Panc1 (cell line): Measurements from ENCODE around the gene KHDC4. TPM values are rescaled to one million over a fixed set of nuclear protein-coding genes. Genes with fewer than 3 reads are reported as not detected.

Experiments used
- ATAC-seq: fragments of 200-7000 bp; cut with Tn5 transposase; 2 replicates; pipeline ENCODE4 v1.9.1; 2020; ENCODE audit warnings: mild to moderate bottlenecking, moderate library complexity
- BruUV-seq: library from RNA; stranded (reverse); fragments of 400-500 nt; replicated peaks from 2 replicates; lab custom pipeline; 2021; lab: Mats Ljungman, UMichigan
- CTCF ChIA-PET: fragments of 300-600 bp; sonication (Branson Sonifier 250); formaldehyde crosslinking; loops from one replicate; lab custom pipeline; 2022; ENCODE audit warnings: antibody characterized with exemption; lab: Charles Lee
- POLR2A ChIA-PET: fragments of 300-600 bp; sonication (Branson Sonifier 250); formaldehyde crosslinking; loops from one replicate; lab custom pipeline; 2022; ENCODE audit warnings: antibody characterized with exemption; lab: Charles Lee
- DNase-seq: peaks from one replicate; pipeline ENCODE4 v3.0.0-alpha.2; 2010; ENCODE audit warnings: low read depth, low spot score
- H3K27ac ChIP-seq: 2 replicates; pipeline ENCODE4 v1.5.1; 2011; ENCODE audit warnings: mild to moderate bottlenecking, low read length, inconsistent platforms
- H3K27me3 ChIP-seq: fragments of 200-500 bp; sonication (Bioruptor generic); 2 replicates; pipeline ENCODE4 v1.6.0; 2014; ENCODE audit warnings: low read length, inconsistent platforms; ENCODE audit not compliant: control insufficient read depth, insufficient read depth
- H3K36me3 ChIP-seq: fragments of 200-500 bp; sonication (Bioruptor generic); 2 replicates; pipeline ENCODE4 v1.5.1; 2014; ENCODE audit warnings: inconsistent platforms, mild to moderate bottlenecking, low read length, moderate library complexity; ENCODE audit not compliant: control insufficient read depth, insufficient read depth
- H3K4me1 ChIP-seq: 2 replicates; pipeline ENCODE4 v1.5.1; 2011; ENCODE audit warnings: inconsistent platforms, mild to moderate bottlenecking, low read length, moderate library complexity; ENCODE audit not compliant: control insufficient read depth, insufficient read depth
- H3K4me3 ChIP-seq, 2 experiments: 2 replicates each; pipeline ENCODE4 v1.5.1; 2011 to 2012; ENCODE audit warnings: low read depth in 2 of 2, low read length in 2 of 2, mild to moderate bottlenecking in 2 of 2, inconsistent platforms in 1 of 2, moderate library complexity in 1 of 2
- H3K9me3 ChIP-seq: fragments of 200-500 bp; sonication (Bioruptor generic); 2 replicates; pipeline ENCODE4 v1.5.1; 2014; ENCODE audit warnings: low read depth, mild to moderate bottlenecking, inconsistent platforms, low read length, moderate library complexity; ENCODE audit not compliant: control insufficient read depth, insufficient read depth
- POLR2AphosphoS5 ChIP-seq: IDR thresholded peaks from 2 replicates; pipeline ENCODE4 v1.6.1; 2012; ENCODE audit warnings: mild to moderate bottlenecking, low read depth, low read length, moderate library complexity
- SIN3A ChIP-seq: IDR thresholded peaks from 2 replicates; pipeline ENCODE4 v1.6.1; 2012; ENCODE audit warnings: low read depth, mild to moderate bottlenecking, low read length, moderate library complexity, borderline replicate concordance; ENCODE audit not compliant: insufficient read depth
- TCF7L2 ChIP-seq: IDR thresholded peaks from 2 replicates; pipeline ENCODE4 v1.6.1; 2011; ENCODE audit warnings: mild to moderate bottlenecking, low read depth, low read length, inconsistent platforms
- in situ Hi-C: cut with HindIII; loops from 2 replicates; pipeline ENCODE4 v1.10.0; 2016; ENCODE audit warnings: low sequenced_read_pairs, low pct_unique_long_range_greater_than_20kb
- intact Hi-C: fragments of 100-400 bp; cut with micrococcal nuclease; formaldehyde crosslinking; loops from one replicate; pipeline ENCODE4 v1.10.0; 2022; ENCODE audit not compliant: unreplicated experiment
- total RNA-seq: library from RNA; stranded (reverse); gene quantifications from one replicate; pipeline ENCODE4 v1.2.1, GENCODE V29; 2021; ENCODE audit not compliant: unreplicated experiment
- TF ChIP-seq, protein P1 (sequence below): fragments of 450-650 bp; IDR thresholded peaks from 2 replicates; pipeline ENCODE4 v1.5.1; 2017; ENCODE audit warnings: mild to moderate bottlenecking
- TF ChIP-seq, protein P2 (sequence below), 2 experiments: IDR thresholded peaks; 2 replicates each; pipeline ENCODE4 v1.6.1; 2011 to 2012; ENCODE audit warnings: low read depth in 2 of 2, control low read depth in 1 of 2, low read length in 1 of 2, mild to moderate bottlenecking in 1 of 2, moderate library complexity in 1 of 2; ENCODE audit not compliant: insufficient read depth in 1 of 2

The KHDC4 gene
- total RNA-seq, 1 experiment from 2014 or later: 80.4 TPM

DNA sequence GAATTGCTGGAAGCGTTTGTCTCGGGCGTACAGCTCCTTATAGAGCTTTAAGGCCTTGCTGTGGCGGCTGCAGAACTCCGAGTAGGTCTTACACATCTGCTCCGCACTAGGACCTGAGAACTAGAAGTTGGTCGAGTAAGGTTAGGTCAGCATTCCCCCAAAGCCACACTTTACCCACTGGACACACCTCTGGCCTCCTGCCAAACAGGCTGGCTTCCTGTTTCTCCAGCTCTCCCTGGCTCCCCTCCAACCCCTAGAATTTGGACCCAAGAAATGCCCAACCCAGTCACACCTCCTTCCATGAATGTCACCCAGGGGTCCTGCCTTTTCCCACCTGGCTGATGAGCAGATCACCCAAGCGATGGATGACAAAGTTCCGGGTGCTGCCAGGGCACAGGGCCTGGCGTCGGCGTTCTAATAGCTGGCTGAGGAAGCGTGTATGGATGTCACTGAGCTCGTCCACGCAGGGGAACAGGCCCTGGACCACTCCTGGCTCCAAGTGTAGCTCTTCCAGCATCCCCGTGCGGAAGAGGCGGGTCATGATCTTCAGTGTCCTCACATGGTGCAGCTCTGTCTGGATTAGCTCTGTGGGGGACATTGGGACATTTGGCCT lies 28.5 kb upstream of the KHDC4 start:
- TF ChIP-seq TCF7L2: no peak
- TF ChIP-seq, protein P1, sequence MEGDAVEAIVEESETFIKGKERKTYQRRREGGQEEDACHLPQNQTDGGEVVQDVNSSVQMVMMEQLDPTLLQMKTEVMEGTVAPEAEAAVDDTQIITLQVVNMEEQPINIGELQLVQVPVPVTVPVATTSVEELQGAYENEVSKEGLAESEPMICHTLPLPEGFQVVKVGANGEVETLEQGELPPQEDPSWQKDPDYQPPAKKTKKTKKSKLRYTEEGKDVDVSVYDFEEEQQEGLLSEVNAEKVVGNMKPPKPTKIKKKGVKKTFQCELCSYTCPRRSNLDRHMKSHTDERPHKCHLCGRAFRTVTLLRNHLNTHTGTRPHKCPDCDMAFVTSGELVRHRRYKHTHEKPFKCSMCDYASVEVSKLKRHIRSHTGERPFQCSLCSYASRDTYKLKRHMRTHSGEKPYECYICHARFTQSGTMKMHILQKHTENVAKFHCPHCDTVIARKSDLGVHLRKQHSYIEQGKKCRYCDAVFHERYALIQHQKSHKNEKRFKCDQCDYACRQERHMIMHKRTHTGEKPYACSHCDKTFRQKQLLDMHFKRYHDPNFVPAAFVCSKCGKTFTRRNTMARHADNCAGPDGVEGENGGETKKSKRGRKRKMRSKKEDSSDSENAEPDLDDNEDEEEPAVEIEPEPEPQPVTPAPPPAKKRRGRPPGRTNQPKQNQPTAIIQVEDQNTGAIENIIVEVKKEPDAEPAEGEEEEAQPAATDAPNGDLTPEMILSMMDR: no peak
- TF ChIP-seq SIN3A: no peak
- TF ChIP-seq, protein P2, sequence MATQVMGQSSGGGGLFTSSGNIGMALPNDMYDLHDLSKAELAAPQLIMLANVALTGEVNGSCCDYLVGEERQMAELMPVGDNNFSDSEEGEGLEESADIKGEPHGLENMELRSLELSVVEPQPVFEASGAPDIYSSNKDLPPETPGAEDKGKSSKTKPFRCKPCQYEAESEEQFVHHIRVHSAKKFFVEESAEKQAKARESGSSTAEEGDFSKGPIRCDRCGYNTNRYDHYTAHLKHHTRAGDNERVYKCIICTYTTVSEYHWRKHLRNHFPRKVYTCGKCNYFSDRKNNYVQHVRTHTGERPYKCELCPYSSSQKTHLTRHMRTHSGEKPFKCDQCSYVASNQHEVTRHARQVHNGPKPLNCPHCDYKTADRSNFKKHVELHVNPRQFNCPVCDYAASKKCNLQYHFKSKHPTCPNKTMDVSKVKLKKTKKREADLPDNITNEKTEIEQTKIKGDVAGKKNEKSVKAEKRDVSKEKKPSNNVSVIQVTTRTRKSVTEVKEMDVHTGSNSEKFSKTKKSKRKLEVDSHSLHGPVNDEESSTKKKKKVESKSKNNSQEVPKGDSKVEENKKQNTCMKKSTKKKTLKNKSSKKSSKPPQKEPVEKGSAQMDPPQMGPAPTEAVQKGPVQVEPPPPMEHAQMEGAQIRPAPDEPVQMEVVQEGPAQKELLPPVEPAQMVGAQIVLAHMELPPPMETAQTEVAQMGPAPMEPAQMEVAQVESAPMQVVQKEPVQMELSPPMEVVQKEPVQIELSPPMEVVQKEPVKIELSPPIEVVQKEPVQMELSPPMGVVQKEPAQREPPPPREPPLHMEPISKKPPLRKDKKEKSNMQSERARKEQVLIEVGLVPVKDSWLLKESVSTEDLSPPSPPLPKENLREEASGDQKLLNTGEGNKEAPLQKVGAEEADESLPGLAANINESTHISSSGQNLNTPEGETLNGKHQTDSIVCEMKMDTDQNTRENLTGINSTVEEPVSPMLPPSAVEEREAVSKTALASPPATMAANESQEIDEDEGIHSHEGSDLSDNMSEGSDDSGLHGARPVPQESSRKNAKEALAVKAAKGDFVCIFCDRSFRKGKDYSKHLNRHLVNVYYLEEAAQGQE (IDR thresholded peaks at IDR 0.05; ENCODE audit: insufficient read depth in 1 of 2, low read depth in 2 of 2, low read length in 1 of 2): no peak
- TF ChIP-seq POLR2AphosphoS5: no peak
- Histone ChIP-seq H3K4me1 (peaks cover 20% of the 10 kb centered on the region), H3K36me3 (peaks cover 16% of the 10 kb centered on the region), H3K9me3 (no peaks in the 10 kb centered on the region), H3K27ac (peak overlapping the region; percentile 62; the same call in 1 of the 2 replicates), H3K4me3 (no peak overlapping the region), H3K27me3 (no peaks in the 10 kb centered on the region)
- intact Hi-C loops (no loop called here), in situ Hi-C loops (no loop called here)
- ChIA-PET POLR2A (no interaction called here), CTCF (interaction anchor here (0.6 kb wide), 1 partner anchor 45 kb away, joined by 5 read pairs; no protein-coding TSS in a partner anchor)
- no TSS peak for BruUV-seq
- ATAC-seq (peak; percentile 23), DNase-seq (no peak)

DNA sequence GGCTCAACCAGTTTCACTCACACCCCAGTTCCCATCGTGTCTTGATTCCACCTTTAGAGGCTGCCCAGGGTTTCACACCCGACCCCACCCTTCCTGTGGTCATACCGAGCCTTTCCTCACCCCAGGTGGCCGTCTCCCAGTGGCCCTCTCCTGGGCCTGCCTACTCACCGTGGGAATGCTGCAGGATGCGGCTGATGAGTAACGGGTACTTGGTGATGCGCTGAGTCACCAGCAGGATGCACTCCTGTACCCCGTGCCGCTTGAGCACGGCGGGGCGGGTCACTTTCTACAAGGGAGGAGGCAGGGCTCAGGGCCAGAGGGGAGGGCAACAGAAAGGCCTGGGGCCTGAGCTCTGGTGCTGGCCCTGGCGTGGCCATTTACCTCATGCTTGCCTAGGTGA lies 27.7 kb upstream of the KHDC4 start:
- Histone ChIP-seq H3K9me3 (no peaks in the 10 kb centered on the region), H3K36me3 (peaks cover 21% of the 10 kb centered on the region), H3K4me1 (peaks cover 16% of the 10 kb centered on the region), H3K27me3 (no peaks in the 10 kb centered on the region), H3K27ac (peak overlapping the region; percentile 62), H3K4me3 (no peak overlapping the region)
- peak; percentile 94 for DNase-seq
- ChIA-PET CTCF (interaction anchor here (0.6 kb wide), 1 partner anchor 46 kb away, joined by 5 read pairs; no protein-coding TSS in a partner anchor), POLR2A (no interaction called here)
- TF ChIP-seq TCF7L2 (no peak), POLR2AphosphoS5 (no peak), SIN3A (no peak)
- TF ChIP-seq, protein P1: no peak; the same call in 1 of the 2 replicates
- TF ChIP-seq, protein P2 (IDR thresholded peaks at IDR 0.05; ENCODE audit: insufficient read depth in 1 of 2, low read depth in 2 of 2, low read length in 1 of 2): no peak
- intact Hi-C loops (no loop called here), in situ Hi-C loops (no loop called here)
- peak; percentile 98 for ATAC-seq
- BruUV-seq: no TSS peak
